ENCODE measurements around the gene ORC4.
A peak's percentile ranks its signal among the peaks of the same experiment; 100 is the strongest.

Gene ORC4

GRCh38 chr2:147925886-147926285 lies 94.7 kb downstream of the ORC4 start:
- no peak for DNase-seq

GRCh38 chr2:147924647-147925046 lies 95.9 kb downstream of the ORC4 start:
- DNase-seq: no peak

DNA sequence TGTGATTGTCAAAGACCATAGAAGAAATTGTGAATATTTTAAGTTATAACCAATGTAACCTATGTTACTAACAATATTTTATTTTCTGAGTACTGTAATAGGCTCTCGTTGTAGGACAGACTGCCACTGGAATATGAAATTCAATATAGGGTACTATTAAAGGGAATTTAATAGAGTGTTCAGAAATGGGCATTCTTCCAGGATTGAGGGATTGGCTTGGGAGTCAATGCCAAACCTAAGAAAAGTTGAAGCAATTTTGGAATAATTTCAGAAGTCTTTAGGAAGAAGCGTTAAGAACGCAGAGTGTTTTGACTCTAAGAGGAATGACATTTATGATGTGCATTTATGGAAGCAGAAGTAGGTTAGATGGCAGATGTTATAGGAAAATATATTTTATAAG lies 96.7 kb downstream of the ORC4 start:
- no peak for DNase-seq

DNA sequence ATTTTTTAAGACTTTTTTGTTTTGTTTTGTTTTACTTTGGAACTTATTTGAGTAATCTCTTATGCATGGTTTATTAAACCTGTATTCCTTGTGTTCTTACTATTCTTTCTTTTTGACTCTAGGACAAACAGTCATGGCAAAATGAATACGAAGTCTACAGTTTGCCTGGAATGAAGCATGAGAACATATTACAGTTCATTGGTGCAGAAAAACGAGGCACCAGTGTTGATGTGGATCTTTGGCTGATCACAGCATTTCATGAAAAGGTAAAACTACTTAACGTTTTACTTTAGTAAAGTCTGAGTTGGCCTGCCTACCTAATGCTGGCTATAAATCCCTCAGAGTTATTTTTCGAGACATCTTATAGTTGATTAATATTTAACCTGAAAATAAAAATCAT lies 103.4 kb downstream of the ORC4 start:
- DNase-seq: no peak

DNA sequence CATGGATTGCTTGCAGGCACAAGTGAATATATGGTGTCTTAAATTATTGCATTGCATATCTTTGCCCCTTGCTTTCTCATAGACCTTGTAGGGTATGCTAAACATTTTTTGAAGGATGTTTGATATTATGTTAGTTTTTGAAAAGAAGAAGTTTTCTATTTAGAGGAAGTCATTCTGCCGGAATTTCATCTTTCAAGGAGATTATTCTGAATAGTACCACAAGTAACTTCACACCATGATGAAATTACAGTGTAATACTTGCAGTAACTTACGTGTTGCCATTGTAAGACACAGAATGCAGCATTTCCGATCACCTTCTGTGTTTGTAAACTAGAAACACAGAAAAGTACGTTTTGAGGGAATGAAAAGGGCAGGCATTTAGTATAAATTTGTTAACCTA lies 103.8 kb downstream of the ORC4 start:
- DNase-seq: no peak

GRCh38 chr2:147916067-147916466 lies 104.5 kb downstream of the ORC4 start:
- no peak for DNase-seq

DNA sequence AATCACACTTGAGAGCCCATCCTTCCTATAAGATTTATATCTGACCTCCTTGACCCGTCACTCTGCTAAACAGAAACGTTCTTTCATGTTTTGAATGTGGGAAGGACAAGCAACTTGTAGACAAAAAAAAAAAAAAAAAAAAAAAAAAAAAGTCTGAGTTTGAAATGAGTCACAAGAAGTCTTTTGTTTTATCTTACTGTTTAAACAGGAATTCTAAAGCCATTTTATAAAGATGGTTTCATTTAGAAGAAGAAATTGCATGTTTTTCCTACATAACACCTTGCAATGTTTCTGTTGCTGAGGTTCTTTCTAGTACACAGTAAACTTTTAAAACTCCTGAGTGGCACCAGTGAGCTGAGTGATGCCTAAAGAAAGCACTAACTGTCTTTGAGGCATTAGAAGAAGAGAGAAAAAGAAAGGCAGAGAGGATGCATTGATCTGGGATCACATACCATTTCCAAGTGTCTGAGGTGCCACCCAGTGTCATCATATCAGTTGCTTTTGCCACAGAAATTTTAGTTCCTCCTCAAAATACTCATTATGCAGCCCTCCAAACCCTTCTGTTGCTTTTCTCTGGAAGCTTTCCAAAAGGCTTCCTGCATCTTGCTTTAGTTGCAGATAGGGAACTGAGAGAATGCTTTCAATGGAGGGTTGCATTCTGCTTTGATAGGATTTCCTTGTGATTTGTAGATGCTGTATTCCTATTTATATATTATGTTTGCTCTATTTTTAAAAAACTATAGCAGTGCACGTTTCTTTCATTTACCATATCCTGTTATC lies 106.6 kb downstream of the ORC4 start:
- DNase-seq: no peak

DNA sequence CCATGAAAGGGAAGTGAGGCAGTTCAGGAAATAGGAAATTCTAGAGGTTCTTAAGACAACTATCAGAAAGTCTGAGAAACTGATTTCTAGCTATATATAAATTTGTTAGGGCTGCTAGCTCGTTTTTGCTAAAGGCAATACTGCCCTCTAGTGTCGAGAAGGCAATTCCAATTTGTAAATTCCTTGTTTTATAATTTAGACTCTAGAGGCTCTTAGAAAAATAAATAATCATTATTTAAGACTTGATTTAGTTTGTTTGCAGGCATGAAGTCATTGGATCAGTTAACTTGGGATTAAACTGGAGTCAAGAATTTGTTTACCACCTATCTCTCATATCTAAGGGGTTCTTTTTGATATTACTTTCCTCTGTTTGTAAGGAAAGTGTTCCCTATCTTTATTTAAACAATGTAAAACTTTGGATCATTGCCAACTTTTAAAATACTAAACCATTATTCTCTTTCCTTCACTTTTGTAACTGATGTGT lies 109.5 kb downstream of the ORC4 start:
- DNase-seq: peak in 1 of 2 experiments; percentile 65

DNA sequence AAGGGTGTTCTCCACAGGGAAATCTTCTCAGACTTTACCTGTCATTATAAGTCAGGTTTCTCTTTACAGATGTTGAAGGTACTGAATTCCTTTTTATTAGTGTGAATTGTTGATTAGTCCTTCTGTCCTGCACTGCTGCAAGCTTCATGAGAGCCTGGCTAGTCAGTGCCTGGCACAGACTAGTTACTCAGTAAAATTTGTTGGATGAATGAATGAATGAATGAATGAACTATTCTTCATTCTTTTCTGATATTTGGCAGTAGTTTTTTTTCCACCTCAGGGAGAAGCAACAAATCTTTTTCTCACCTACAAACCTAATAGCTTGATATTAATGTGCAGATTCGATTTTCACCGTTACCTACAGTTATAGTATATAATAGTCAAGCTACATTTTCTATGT lies 111.4 kb downstream of the ORC4 start:
- DNase-seq: no peak

DNA sequence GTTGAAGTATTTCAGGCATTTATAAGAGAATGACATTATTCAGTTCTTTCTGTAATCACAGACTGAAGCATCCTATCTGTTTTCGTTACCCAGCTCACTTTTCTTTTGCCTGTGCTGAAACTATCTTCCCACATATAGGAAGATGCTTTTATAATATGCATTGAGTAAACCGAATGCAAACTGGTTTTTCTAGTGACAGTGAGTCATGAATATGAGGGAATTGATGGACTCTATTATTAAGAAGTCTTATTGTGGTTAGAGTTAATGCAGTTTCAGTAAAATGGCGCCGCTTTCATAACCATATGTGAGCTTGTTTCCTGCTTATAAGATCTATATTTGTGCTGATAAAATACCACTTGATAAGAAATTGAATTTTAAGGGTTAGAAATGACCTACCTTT lies 116.5 kb downstream of the ORC4 start:
- DNase-seq: no peak

DNA sequence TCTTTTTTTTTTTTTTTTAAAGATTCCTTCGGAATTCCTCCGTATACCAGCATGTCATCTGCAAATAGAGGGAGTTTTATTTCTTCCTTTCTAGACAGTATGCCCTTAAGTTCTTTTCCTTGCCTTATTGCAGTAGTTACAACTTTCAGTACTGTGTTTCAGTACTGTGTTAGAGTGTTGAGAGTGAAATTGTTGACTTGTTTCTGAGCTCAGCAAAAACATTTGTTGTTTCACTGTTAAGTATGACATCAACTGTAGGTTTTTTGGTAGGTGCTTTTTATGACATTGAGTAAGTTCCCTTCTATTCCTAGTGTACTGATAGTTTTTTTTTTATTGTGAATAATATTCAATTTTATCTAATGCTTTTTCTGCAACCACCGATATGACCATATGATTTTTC lies 131.9 kb downstream of the ORC4 start:
- no peak for DNase-seq

GRCh38 chr2:147886136-147886535 lies 134.4 kb downstream of the ORC4 start:
- no peak for DNase-seq

DNA sequence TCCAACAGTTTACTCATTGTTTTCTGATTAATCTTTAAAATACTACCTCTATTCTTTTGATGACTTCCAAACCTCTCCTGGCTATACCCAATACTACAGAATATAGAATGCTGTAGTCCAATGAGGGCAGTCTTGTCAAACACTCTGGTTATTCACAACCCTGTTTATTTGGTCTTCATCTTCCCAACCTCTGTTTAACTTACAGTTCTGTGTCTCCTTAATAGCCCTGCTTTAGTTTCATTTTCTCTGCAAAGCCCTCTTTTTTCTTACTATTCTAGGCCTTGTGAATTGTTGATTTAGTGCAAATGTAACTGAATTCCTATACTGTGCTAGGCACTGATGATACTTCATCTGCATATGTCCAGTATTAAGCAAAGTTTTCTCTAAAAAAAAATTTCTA lies 135.7 kb downstream of the ORC4 start:
- no peak for DNase-seq

DNA sequence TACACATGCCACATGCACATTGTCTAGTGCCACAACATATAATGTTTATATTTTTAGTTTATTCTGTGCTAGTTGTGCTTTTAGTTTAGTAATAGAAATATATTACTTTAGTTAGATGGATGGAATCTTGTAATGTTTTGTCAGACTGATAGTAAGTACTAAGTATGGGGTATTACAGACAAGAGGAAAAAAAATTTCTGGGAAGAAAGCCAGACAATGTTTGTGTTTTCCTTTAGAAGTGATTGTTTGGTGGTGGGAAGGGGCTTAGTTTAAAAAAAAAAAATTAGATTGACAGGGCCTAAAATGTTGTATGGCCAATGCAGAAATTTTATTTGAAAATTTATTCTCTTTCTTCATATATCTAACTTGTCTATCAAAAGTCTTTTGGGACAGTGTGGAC lies 137.9 kb downstream of the ORC4 start:
- no peak for DNase-seq
